NCI-H1105 (cell line): ENCODE data around the gene CD163.
"Not testable (repeated sequence)": the region's sequence is repeated elsewhere in the genome, so short reads cannot be mapped to it uniquely, and the experiment has no call there.

Experiments
- DNase-seq: peaks from one replicate; lab custom pipeline; 2025; lab: John Stamatoyannopoulos, UW

Gene CD163

DNA sequence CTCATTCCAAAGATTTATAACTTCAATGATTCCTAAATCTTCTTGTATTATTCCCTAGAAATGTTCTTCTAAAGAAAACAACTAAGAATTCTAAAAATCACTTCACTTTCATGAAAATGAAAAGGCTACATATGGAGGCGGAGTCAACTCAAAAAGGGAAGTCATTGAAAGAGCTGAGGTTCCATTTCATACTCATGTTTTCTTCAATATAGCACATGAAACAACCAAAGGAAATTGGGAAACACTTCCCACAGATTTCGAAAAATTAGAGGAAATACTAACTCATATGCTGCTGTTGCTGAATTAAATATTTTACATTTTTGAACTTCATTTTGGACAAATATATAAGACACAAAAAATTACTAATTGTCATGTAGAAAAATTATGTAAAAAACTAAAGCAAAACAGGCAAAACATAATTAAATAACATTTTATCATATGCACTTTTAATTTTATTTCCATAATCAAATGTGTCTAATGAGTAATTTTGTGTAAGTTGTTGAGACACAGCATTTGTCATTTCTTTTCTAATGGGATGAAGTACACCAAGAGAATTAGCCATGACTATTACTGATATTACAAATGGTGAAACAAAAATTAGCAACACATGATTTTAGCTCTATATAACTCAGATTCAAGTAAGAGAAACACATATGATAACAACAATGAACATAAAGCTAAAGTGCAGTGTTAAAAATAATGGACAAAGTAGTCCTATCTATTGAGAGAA lies at the start of gene CD163:
CD163 (minus strand) TSS at position 92 of the 730 bp plus-strand sequence; CDS start at position 5, 87 bp downstream.
- DNase-seq = no peak

DNA sequence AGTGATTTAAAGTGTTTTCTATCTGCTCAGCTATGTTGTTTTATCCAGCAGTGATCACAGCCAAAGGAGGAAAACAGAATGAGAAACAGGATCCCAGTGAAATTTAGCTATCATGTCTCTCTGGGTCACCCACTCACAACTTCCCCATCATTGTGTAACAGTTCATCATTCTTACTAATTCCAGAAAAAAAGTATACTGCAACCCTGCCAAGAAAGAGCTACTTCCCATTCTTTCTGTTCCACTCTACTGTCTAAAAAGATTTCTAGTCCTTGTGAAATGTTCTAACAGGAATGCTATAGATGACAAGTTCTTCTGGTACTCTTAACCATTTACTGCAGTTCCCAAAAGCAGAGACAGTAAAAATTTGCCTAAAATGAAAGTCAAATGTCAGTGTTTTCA lies 39.2 kb upstream of the CD163 start:
- no peak for DNase-seq

DNA sequence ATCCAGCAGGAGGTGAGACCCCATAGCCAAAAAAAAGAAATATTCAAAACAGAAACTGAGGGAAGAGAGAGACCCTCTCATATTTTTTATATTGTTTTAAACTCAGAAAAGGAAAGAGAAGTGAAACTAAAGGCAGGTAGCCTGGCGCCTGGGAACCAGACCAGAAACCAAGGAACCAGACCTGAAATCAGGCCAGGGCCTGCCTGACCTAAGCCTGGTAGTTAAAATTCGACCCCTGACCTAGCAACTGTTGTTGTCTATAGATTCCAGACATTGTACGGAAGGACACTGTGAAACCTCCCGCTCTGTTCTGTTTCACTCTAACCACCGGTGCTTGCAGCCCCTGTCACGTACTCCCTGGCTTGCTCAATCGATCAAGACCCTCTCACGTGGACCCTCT lies 38.5 kb upstream of the CD163 start:
- no peak for DNase-seq

DNA sequence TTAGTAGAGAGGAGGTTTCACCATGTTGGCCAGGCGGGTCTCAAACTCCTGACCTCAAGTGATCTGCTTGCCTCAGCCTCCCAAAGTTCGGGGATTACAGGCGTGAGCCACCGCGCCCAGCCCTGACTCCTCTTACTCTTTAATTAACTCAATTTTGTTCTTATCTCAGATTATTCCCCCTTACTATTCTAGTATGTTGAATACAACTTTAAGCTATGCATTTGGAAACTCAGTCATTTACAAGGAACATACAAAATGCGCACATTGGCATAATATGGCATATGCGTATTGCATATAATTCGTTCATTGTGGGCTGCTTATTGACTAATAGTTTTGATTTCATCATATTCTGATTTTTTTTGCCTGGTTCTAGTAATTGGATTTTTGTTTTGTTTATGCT lies 10.8 kb upstream of the CD163 start:
- no peak for DNase-seq

DNA sequence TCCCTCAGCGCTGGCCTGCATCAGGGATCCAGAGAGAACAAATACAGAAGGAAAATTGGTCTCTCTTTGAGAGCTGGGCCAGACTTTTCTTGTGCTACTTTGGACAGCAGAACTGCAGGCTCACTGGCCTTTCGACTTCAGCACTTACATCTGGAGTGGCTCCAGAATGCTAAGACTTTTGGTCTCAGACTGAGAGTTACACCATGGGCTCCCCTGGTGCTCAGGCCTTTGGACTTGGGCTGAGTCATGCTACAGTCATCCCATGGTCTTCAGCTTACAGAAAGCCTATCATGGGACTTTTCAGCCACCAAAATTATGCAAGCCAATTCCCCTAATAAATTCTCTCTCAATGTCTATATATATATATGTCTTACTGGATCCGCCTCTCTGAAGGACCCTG lies 9.0 kb upstream of the CD163 start:
- DNase-seq = no peak

DNA sequence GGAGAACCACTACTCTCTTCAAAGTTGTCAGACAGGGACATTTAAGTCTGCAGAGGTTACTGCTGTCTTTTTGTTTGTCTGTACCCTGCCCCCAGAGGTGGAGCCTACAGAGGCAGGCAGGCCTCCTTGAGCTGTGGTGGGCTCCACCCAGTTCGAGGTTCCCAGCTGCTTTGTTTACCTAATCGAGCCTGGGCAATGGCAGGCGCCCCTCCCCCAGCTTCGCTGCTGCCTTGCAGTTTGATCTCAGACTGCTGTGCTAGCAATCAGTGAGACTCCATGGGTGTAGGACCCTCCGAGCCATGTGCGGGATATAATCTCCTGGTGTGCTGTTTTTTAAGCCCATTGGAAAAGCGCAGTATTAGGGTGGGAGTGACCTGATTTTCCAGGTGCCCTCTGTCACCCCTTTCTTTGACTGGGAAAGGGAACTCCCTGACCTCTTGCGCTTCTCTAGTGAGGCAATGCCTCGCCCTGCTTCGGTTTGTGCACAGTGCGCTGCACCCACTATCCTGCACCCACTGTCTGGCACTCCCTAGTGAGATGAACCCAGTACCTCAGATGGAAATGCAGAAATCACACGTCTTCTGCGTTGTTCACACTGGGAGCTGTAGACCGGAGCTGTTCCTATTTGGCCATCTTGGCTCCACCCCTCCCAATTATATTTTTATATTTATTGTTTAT lies 6.4 kb upstream of the CD163 start:
- not testable (repeated sequence) for DNase-seq

DNA sequence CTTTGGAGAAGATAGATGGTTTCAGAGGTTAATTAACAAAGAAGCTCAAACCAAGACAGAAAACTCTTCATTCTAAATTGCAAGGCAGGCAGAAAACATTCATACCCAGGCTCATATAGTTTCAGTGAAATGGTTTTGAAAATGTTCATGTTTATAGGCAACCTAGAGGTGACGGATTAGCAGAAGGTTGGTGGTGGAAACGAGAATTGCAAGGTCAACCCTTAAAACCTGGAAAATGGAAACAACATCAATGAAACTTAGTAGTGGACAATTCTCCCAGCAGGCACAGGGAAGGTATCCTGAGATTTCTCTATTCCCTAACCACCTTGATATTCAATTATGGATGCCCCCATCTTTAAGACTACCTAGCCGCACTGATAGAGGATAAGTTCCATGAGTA lies 965 bp downstream of the CD163 start:
- no peak for DNase-seq

DNA sequence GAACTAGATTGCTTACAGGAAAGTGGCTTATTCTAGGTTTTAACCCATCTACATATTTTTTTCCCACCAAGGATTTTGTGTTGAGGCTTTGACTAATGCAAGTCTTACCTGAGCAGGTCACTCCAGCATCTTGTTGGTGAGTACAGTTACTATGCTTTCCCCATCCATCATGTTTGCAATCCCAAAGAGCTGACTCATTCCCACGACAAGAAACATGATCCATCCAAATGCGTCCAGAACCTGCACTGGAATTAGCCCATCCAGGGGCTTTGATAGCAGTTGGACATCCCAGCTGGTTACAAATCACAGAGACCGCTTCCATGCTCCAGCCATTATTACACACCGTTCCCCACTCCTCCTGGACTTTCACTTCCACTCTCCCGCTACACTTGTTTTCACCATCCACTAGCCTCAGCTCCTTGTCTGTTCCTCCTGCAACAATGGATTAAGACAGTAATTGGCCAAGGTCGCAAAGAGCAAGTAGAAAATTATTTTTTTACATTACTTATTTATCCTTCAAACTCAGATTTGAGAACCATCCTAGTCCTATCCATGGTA lies 2.5 kb downstream of the CD163 start:
- DNase-seq = no peak

DNA sequence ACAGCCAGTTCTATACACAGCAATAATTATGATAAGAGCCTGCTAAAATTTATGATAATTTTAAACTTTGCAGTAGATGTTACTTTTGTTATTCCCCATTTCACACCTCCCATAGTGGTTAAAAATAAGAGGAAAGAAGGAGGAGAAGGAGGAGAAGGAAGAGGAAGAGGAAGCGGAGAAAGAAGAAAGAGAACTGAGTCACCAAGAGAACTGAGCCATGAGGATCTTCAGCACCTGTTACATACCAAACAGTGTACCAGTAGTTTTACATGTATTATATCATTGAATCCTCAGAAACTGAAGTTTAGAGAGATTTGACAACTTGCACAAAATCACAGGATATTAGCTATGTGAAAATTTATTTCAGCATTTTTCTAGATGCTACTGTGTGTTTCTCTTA lies 3.9 kb downstream of the CD163 start:
- no peak for DNase-seq

DNA sequence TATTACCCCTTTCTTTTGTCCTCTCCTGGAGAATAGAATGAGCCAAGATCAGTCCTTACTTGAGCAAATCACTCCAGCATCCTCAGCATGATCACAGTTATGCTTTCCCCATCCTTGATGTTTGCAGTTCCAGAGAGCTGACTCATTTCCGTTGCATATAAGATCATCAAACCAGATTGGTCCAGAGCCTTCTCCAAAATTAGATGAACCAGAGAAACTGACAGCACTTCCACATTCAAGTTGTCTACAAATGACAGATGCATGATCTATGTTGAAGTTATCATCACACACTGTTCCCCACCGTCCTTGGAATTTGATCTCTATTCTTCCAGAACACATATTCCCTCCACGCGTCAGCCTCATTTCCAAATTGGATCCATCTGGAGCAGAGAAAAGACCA lies 4.8 kb downstream of the CD163 start:
- no peak for DNase-seq

DNA sequence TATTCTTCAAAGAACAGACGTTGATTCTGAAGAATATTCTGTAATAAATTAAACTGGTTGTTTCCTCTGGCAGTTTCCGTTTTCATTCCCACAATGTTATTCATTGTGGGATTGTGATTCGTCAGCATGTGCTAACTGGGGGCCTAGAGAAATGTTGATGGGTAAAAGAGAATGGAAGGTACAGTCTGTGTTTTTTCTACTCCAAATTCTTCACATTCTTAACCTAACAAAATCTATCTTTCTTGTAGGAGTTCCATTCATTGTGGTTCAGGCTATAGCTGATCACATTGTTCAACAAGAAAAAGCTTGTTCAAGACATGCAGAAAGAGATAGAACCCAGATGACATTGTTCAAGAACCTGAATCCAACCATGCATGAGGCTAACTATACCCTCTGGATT lies 5.9 kb downstream of the CD163 start:
- no peak for DNase-seq

DNA sequence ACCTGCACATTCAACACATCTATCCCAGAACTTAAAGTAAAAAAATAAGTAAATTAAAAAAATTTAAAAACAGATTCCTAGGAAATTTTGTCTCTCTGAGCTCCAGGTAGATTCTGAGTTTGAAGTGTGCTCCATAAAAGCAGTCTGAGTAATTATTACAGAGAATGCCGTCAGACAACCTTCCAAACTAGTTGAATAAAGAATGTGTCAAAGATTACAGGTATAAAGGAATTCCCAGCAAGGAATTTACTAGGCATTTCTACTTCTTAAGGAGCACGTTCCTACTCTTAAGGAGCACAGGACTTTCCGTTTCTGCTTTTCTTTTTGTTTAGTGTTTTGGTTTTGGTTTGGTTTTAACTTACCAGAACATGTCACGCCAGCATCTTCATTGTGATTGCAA lies 7.1 kb downstream of the CD163 start:
- no peak for DNase-seq

DNA sequence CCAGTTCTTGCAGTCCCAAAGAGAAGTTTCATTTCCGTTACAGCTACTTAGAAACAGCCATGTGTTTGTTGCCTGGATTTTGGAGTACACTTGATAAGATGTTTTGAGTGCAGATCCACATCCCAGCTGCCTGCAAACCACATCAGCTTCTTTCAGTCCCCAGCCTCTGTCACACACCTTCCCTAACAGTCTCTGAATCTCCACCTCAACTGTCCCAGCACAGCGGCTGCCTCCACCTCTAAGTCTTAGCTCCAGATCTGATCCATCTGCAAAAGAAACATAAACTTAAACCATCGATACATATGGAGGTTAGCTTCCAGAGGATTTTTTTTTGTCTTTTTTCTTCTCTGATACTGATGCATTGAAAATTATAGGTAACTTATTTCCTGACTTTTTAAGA lies 8.4 kb downstream of the CD163 start:
- DNase-seq = no peak

DNA sequence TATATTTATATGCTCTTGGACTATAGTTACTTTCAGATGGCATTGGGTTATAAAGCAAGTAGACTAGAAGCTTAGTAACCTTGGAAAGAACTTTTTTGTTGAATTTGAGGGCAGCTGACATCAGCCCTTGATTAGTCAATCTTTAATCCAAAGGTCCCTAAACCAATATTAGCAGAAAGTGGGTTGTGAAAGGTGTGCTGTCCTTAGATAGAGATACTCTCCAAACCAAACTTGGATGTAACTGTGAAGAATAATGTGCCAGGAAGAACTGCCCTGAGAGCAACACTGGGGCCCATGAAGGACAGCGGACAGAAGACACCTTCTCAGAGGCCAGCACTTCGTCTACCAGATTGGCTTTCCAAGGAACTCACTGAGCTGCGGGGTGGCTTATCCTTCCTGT lies 10.6 kb downstream of the CD163 start:
- DNase-seq = no peak

DNA sequence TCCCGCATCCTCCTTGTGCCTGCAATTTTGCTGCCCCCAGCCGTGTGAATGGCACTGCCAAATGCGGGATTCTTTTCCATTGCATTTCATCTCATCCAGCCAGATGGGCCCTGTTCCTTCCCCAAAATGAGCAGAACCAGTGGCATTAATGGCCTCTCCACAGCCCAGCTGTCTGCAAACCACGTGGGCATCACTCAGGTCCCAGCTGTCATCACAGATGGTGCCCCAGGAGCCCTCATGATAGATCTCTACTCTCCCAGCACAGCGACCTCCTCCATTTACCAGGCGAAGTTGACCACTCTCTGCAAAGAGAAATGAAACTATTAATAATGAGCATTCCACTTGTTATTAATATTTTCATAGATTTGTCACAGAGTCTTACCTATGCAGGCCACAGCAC lies 17.1 kb downstream of the CD163 start:
- DNase-seq = no peak

DNA sequence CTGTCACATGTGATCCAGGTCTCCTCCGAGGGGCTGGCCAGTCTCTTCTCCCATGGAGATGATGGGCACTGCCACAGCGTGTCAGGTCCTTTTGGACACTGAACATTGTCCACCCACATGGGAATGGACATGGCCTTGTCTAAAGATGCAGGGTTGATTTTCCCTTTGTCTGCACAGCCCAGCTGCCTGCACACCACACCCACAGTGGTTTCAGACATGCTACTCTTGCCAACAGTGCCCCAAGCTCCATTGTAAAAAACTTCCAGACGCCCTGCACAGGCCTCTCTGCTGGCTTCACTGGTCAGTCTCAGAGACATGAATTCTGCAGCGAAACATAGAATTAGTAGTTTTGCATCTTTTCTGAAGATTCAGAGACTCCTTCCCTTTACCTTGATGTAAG lies 18.5 kb downstream of the CD163 start:
- no peak for DNase-seq

DNA sequence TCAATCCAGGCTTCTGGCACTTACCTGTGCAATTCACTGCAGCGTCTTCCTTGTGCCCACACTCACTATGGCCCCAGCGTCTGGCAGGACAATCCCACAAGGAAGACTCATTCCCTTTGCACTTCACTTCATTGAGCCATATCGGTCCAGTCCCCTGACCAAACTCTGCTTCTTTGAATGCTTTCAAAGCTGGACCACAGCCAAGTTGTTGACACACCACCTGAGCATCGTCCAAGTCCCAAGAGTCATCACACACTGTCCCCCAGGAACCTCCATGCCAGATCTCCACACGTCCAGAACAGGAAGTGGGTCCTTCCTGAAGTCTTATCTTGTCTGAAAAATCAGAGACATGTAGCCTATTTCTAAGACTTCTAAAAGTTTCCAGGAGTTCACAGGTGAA lies 20.2 kb downstream of the CD163 start:
- no peak for DNase-seq

DNA sequence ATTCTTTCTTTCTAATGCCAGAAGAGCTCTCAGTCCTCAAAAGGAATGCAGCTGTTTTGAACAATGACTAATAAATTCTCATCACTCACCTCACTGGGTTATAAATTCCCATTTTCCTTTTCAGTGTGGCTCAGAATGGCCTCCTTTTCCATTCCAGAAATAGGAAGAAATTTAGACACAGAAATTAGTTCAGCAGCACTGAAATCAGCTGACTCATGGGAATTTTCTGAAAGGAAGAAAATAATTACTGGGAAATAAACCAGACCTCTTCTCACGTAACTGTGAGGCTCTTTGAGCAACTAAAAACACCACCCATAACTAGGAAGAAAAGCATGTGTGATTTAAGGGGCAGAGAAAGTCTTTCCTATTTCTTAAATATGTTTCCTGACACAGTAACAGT lies 23.8 kb downstream of the CD163 start:
- DNase-seq = no peak

DNA sequence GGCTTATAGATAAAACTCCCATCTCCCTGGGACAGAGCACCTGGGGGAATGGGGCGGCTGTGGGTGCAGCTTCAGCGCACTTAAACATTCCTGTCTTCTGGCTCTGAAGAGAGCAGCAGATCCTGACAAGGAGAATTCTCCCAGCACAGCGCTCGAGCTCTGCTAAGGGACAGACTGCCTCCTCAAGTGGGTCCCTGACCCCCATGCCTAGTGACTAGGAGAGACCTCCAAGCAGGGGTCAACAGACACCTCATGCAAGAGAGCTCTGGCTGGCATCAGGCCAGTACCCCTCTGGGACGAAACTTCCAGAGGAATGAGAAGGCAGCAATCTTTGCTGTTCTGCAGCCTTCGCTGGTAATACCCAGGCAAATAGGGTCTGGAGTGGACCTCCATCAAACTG lies 31.5 kb downstream of the CD163 start:
- no peak for DNase-seq

DNA sequence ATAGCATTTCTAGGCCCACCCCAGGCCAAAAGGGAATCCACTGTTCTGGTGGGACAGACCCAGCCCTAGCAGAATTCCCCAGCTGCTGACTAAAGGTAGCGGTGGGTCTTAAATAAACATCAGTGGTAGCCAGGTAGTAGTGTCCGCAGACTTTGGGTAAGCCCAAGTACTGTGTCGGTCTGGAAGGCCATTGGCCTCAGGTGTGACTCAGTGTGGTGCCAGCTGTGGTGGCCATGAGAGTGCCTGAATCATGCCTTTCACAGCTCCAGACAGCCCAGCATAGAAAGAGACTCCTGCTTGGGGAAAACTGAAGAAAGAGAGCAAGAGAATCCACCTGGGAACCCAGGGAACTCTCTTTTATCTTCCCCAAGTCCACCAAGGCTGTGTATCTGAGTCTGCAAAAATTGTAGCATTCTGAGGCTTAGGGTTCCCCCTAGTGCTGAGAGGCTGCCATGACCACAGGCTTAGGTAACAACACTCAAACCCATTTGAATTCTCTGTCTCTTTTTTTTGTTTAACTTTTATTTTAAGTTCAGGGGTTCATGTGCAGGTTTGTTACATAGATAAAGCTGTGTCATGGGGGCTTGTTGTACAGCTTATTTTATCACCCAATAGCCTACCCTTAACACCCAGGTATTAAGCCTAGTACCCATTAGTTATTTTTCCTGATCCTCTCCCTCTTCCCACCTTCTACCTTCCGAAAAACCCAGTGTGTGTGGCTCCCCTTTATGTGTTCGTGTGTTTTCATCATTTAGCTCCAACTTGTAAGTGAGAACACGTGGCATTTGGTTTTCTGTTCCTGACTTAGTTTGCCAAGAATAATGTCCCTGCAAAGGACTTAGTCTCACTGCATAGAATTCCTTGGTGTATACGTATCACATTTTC lies 43.0 kb downstream of the CD163 start:
- DNase-seq = peak; percentile 41

DNA sequence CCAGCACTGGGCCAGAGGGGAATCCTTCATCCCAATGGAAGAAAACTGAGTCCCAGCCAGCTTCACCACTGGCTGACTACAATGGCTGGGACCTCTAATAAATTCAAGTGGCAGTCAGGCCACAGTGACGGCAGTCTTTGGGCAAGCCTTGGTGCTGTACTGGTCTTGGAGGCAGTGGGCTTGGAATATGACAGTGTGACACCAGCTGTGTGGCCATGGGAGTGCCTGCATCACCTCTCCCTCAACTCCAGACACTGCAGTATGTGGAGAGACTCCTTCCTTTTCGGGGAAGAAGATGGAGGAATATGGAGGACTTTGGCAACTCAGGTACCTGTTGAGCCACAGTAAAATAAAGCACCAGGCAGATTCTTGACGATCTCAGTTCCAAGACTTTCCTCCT lies 43.6 kb downstream of the CD163 start:
- no peak for DNase-seq

DNA sequence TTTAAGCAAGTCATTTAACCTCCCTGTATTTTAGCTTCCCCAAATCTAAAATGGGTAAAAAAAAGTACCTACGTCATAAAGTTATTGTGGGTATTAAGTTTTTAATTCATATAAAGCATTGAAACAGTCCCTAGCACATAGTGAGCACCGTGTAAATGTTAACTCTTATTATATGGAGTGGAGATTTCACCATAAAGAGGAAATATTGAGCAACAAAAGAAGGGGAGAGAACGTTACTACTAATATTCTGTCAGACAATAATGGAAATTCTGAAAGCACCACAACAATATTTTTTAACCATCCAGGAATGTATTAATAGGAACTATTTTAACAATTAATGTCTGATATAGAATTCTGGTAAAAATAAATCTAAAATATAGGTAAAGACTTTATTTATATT lies 51.8 kb downstream of the CD163 start:
- no peak for DNase-seq

DNA sequence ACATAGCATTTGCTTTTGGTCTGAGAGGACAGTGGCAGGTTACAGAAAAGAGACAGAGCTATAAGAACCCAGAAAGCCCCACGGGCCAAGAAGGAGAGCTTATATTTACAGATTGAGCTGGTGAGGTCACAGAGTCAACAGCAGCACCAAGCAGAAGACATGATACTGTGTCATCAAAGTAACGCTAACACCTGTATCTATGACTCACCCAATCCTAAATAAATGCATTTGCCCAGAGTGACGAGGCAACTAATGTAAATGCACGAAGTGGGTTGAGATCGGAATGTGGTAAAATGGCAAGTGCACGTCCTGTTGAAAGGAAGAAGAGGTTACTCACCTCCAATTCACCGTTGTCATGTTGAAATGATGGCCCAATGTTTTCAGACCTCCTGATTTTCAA lies 52.9 kb downstream of the CD163 start:
- no peak for DNase-seq
